Activated effector memory CD4-positive, alpha-beta T cell treated with Interleukin-2 at 50 U/mL for 16 hours (primary cell): ENCODE measurements around the gene LARP1.
"Not testable (repeated sequence)": the region's sequence is repeated elsewhere in the genome, so short reads cannot be mapped to it uniquely, and the experiment has no call there.

ENCODE experiments used
- DNase-seq: peaks from one replicate; pipeline ENCODE4 v3.0.0-alpha.2; 2020

The LARP1 gene

DNA sequence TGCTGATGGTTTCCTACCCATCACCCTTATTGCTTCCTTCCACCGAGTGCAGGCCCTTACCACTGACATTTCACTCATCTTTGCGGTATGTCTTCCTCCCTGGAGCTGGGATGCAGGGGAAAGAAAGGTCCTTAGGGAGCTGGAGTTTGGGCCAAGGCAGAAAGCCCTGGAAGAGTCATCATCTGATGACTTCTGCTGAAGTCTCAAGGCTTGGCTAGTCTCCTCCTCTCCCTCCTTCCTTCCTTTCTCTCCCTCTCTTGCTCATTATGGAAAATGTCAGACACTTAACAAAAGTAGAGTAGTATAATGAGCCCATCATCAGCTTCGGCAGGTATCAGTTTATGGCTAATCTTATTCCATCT is 40.0 kb downstream of the LARP1 start:
- no peak for DNase-seq

DNA sequence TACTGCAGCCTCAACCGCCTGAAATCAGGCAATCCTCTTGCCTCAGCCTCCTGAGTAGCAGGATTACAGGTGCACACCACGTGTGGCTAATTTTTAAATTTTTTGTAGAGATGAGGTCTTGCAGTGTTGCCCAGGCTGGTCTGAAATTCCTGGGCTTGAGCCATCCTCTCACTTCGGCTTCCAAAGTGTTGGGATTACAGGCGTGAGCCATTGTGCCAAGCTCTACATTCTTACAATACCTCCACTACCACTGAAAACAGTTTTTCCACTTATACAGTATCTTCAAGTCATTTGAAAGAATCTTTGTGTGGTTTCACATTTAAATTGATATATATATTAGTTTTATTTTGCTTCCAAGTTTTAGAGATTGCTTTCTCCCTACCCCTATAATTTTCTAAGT is 42.6 kb downstream of the LARP1 start:
- no peak for DNase-seq

GRCh38 chr5:154800582-154800981 is 45.4 kb downstream of the LARP1 start:
- DNase-seq: no peak

DNA sequence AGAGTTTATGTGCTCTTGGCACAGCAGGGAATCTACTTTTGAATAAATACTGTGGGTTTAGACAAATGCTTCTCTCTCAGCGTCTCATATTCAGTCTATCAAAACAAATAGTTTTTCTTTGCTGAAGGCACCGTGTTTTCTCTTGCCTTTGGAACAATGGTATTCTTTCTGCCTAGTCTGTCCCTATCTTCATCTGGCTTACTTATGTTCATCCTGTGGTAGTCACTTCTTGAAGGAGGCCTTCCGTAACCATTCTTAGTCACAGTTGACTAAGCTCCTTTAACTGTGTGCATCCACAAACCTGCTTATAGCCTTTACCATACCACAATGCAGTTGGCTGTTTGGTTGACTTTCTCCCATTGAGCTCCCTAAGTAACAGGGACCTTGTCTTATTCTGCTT is 45.9 kb downstream of the LARP1 start:
- DNase-seq: no peak

GRCh38 chr5:154802050-154802449 is 46.9 kb downstream of the LARP1 start:
- no peak for DNase-seq

GRCh38 chr5:154806176-154806575 is 51.0 kb downstream of the LARP1 start:
- DNase-seq: no peak

DNA sequence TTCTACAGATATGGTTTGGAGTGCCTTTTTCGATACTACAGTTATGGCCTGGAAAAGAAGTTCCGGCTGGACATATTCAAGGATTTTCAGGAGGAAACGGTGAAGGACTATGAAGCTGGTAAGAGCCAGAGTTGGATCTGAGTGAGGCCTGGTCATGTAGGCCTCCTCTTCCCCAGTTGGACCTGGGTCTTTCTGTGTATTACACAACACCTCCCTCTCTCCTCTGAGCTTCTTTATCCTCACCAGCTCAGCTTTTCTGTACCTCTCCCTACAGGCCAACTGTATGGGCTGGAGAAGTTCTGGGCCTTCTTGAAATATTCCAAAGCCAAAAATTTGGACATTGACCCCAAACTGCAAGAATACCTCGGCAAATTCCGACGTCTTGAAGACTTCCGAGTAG is 56.1 kb downstream of the LARP1 start:
- DNase-seq: no peak

GRCh38 chr5:154811653-154812465 is 56.7 kb downstream of the LARP1 start:
- DNase-seq: peak; percentile 30

- DNase-seq: no peak
These were observed 58.0 kb downstream of the LARP1 start for GRCh38 chr5:154813158-154813557.

GRCh38 chr5:154813736-154814135 is 58.6 kb downstream of the LARP1 start:
- peak; percentile 22 for DNase-seq

DNA sequence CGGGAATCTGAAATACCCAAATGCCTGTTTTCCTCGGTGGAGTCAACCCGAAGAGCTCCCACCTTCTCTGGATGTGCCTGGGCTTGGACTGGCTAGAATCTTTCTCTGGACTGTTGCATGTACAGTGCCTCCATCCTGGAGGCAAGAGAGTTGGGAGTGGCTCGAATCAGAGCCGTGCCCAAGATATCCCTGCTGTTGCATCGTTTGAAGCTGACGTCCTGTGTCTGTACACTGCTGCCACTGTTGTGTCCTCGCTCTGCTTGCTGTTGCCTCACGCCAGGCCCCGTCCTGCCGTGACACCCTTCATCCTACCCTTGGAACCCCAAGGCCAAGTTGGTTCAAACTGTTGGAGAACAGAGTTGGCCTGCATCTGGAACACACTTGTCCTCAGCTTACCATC is 59.8 kb downstream of the LARP1 start:
- DNase-seq: no peak

- DNase-seq: no peak
These were observed 60.6 kb downstream of the LARP1 start for GRCh38 chr5:154815684-154816247.

DNA sequence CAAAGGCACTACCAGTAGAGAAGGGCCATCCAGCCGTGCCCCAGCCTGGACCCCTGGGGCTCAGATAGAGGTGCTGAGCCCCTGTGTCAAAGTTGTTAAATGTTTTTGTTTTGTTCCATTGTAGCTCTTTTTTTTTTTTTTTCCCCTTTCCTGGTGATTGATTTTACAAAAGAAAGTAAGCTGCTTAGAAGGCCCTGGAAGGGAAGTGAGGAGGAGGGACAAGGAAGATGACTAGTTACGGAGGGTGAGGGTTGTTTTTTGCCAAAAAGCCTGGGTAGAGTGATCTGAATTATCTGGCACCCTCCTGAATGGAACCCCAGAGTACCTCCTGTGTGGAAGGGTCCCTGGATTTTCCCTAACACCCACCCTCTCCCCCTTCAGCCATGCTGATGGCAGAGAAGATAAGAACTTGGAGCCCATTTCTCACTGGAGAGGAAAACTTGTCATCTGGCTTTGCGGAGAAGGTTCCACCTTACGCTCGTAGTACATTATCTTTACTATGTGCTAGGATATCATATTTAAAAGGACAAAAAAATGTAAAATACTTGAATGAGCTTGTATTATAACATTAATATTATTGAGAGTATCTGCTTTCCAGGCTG is 61.8 kb downstream of the LARP1 start:
- DNase-seq: no peak

DNA sequence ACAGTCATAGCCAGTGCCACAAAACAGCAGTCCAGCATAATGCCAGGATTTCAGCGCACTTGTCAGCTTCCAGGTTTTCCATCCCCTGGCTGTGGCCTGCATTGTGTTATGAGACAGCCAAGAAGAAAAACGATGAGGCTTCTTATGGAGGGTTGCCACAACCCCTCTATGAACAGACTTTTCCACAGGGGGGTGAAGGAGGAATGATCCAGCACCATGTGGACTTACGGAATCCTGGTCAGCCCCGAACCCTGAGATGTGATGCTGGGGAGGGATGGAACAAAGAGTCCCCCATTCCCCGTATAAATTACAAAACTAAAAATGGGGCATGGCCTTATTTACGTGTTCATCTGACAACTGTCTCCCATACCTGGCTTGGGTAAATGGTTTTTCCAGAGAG is 62.6 kb downstream of the LARP1 start:
- DNase-seq: no peak

DNA sequence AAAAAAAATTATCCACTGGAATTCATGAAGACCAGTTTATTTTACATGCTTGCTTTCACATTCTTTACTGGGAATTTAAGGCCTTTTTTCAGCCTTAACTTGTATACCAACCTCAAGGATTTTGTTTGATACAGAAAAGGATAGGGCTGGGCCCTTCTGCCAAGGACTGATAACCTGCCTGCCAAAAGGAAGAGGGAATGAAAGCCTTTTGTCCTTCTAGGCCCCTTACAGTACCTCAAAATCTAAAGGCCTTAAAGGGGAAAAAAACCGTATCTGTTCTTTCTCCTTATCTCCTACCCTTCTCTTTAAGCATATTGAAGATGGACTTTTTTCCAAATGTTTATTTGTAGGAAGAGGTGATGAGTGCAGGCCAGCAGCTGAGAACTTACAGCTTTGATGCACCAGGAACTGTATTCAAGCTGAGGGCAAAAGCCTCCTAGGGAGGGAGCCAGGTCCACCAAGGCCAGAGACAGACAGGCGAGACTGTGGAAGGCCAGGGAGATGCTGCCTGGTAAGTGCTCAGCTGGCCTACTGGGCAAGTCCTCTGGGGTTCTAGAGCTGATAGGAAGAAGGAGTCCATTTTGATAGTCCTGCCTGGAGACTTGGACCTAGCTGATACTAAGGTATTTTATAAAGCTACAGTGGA is 63.4 kb downstream of the LARP1 start:
- no peak for DNase-seq

- DNase-seq: no peak
These were observed 64.4 kb downstream of the LARP1 start for GRCh38 chr5:154819546-154819945.

DNA sequence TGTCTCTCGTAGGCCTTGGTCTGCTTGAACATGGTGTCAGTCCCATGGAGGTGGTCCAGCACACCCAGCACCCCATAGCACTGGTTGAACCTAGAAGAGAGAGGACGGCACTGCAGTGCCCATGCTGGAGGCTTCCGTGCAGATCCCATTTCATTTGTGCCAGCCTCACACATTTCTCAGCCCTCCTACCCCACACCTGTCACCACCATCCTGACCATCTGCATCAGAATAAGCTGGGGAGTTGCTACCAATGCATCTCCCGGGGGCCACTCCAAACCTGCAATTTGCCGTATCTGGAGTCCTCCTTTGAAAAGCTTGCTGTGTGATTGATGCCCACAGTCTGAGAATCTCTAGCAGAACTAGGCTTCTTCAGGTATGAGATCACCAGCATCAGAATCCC is 65.2 kb downstream of the LARP1 start:
- no peak for DNase-seq

GRCh38 chr5:154822896-154823295 is 67.7 kb downstream of the LARP1 start:
- DNase-seq: not testable (repeated sequence)

- no peak for DNase-seq
These were observed 68.4 kb downstream of the LARP1 start for GRCh38 chr5:154823605-154824004.

DNA sequence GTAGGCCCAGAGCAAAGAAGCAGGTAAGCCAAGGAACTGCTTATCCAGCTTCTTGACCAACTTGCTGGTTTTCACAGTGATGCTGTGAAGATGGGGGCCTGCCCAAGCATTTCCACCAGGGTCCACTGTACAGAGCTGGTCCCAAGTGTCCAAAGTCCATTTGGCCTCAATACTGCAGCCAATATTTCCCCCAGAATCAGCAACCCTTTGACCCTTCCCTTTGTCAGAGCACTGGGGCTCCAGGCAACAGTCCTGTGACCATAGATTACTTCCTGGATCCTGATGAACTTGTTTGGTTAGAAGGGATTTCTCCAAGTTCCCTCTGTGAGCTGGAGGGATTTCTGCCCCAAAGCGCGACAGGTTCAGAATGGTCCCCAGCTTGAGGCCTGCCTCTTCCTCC is 68.9 kb downstream of the LARP1 start:
- no peak for DNase-seq

GRCh38 chr5:154829181-154829588 is 74.0 kb downstream of the LARP1 start:
- no peak for DNase-seq

- DNase-seq: peak; percentile 18
These were observed 74.5 kb downstream of the LARP1 start for GRCh38 chr5:154829589-154830218.

DNA sequence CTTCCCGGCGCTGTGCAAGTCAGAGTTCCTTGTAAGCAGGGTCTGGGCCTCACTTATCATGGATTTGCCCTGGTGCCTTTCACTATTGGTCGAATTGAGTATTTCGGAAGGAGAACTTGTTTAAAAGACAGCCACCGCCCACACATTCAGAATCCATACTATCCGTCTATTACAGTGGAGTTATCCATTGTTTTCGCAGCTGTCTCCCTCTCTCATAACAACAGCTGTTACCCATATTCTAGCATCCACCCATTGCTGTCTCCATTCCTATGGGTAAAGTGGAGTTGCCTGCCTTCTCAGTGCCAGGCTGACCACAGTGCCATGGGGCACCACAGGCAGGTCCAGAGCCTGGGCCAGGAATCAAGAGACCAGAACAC is 75.0 kb downstream of the LARP1 start:
- no peak for DNase-seq

DNA sequence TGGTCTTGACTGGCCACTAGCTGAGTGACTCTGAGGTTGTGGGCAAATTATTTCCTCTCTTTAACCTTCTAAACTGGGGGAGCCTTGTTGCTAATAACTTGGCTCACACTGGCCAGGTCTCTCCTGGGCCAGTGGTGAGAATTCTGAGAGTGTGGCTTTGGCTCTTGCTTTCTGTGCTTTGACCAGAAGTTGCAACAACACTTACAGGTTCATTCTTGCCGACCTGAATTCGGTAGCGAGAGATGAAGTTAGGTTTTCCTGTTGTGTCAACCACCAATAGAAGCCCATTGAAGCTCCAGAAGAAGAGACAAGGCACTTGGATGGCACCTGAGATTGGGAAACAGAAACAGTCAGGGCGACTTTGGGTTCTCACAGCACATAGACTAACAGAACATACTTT is 75.4 kb downstream of the LARP1 start:
- DNase-seq: no peak
